HepG2 (cell line): ENCODE results near the gene AP2S1. TPM values are rescaled to one million over a fixed set of nuclear protein-coding genes. Genes with fewer than 3 reads are reported as not detected.
"Not testable (repeated sequence)": the region's sequence is repeated elsewhere in the genome, so short reads cannot be mapped to it uniquely, and the experiment has no call there.

Experiments used
- ATAC-seq: fragments of 200-7000 bp; cut with Tn5 transposase; 3 replicates; pipeline ENCODE4 v1.9.1; 2020; ENCODE audit warnings: mild to moderate bottlenecking, moderate library complexity
- BruUV-seq: library from RNA; stranded (reverse); fragments of 400-500 nt; replicated peaks from 2 replicates; lab custom pipeline; 2021; lab: Mats Ljungman, UMichigan
- CTCF ChIA-PET: fragments of 300-600 bp; formaldehyde crosslinking; extraction: SDS; loops from one replicate; lab custom pipeline; 2021; ENCODE audit warnings: low total read pairs, inconsistent platforms, low intra/inter-chr PET ratio; lab: Yijun Ruan, JAX
- POLR2A ChIA-PET: fragments of 350-600 bp; sonication (Branson Sonifier 250); formaldehyde crosslinking; loops from one replicate; lab custom pipeline; 2020; ENCODE audit warnings: antibody characterized with exemption, inconsistent platforms; lab: Yijun Ruan, JAX
- DNase-seq: peaks from one replicate; pipeline ENCODE4 v3.0.0-alpha.2; 2015; ENCODE audit warnings: low spot score
- FAIRE-seq: peaks from 3 replicates; lab custom pipeline; 2011; peaks lifted over from hg19 to GRCh38; lab: Jason Lieb, UNC
- H2AFZ ChIP-seq: one replicate; pipeline ENCODE4 v1.6.1; 2011; ENCODE audit warnings: low read length, inconsistent platforms
- H3K27ac ChIP-seq: fragments of 300-600 bp; 3 replicates; pipeline ENCODE4 v1.8.0; 2011; ENCODE audit warnings: mixed run types, mild to moderate bottlenecking, mixed read lengths, low read length, inconsistent platforms; ENCODE audit not compliant: insufficient read depth; ENCODE audit errors: extremely low read length
- H3K27me3 ChIP-seq, 2 experiments: fragments of 200-600 bp in 1 of 2; 2 replicates in 1 of 2; 3 replicates in 1 of 2; pipeline versions ENCODE4 v1.6.0 to v1.8.0; 2011; ENCODE audit warnings: low read length in 2 of 2, mild to moderate bottlenecking in 2 of 2, moderate library complexity in 2 of 2, inconsistent platforms in 1 of 2; ENCODE audit not compliant: insufficient read depth in 2 of 2, control insufficient read depth in 1 of 2
- H3K36me3 ChIP-seq, 2 experiments: fragments of 200-600 bp in 1 of 2; replicated peaks in 1 of 2; 2 replicates in 1 of 2; 3 replicates in 1 of 2; pipeline versions ENCODE4 v1.5.1 to v1.8.0; 2011; ENCODE audit warnings: low read length in 2 of 2, inconsistent platforms in 1 of 2; ENCODE audit not compliant: insufficient read depth in 2 of 2, control insufficient read depth in 1 of 2
- H3K4me1 ChIP-seq: 2 replicates; pipeline ENCODE4 v1.5.1; 2012; ENCODE audit warnings: low read length, inconsistent platforms; ENCODE audit not compliant: insufficient read depth
- H3K4me2 ChIP-seq: 2 replicates; pipeline ENCODE4 v1.6.0; 2011; ENCODE audit warnings: low read depth, low read length, inconsistent platforms
- H3K4me3 ChIP-seq, 3 experiments: fragments of 200-600 bp in 1 of 3; sonication (generic), shearing (Covaris generic) in 1 of 3; replicated peaks in 1 of 3; 2 replicates each; pipeline ENCODE4 v1.5.1; 2011 to 2016; ENCODE audit warnings: low read length in 3 of 3, inconsistent platforms in 2 of 3, low read depth in 2 of 3, mild to moderate bottlenecking in 2 of 3, control low read depth in 1 of 3, mixed read lengths in 1 of 3; ENCODE audit not compliant: insufficient read depth in 1 of 3
- H3K79me2 ChIP-seq: one replicate; pipeline ENCODE4 v1.6.1; 2011; ENCODE audit warnings: low read length, inconsistent platforms; ENCODE audit not compliant: insufficient read depth
- H3K9ac ChIP-seq: 2 replicates; pipeline ENCODE4 v1.6.0; 2011; ENCODE audit warnings: mild to moderate bottlenecking, low read depth, low read length, inconsistent platforms; ENCODE audit not compliant: insufficient read depth
- H3K9me3 ChIP-seq: 2 replicates; pipeline ENCODE4 v1.5.1; 2012; ENCODE audit warnings: mild to moderate bottlenecking, low read length
- H4K20me1 ChIP-seq: 2 replicates; pipeline ENCODE4 v1.6.0; 2011; ENCODE audit warnings: inconsistent platforms, mild to moderate bottlenecking, low read length, moderate library complexity; ENCODE audit not compliant: insufficient read depth
- HHEX ChIP-seq: IDR thresholded peaks from 2 replicates; pipeline ENCODE4 v1.6.1; 2016; ENCODE audit warnings: control low read depth
- NFE2L1 ChIP-seq: sonication (generic); formaldehyde crosslinking; IDR thresholded peaks from 2 replicates; pipeline ENCODE4 v1.4.0; 2020; ENCODE audit warnings: missing genetic modification reagents, mild to moderate bottlenecking, borderline replicate concordance
- RBM22 ChIP-seq: fragments of 200-400 bp; formaldehyde crosslinking; optimal IDR thresholded peaks from 2 replicates; pipeline ENCODE3; 2017; ENCODE audit warnings: mild to moderate bottlenecking, low read length, moderate library complexity
- ZNF850 ChIP-seq: sonication (generic); formaldehyde crosslinking; conservative IDR thresholded peaks from 2 replicates; pipeline ENCODE4 v1.9.0; 2021; ENCODE audit warnings: mild to moderate bottlenecking, missing genetic modification reagents
- ZSCAN5A ChIP-seq: sonication (generic); formaldehyde crosslinking; IDR thresholded peaks from 2 replicates; pipeline ENCODE4 v1.8.0; 2022; ENCODE audit warnings: mild to moderate bottlenecking, missing genetic modification reagents, borderline replicate concordance
- WGBS: methylation state at CpG from one replicate; pipeline ENCODE4 v1.1.6; 2017; ENCODE audit warnings: low lambda C conversion rate; 5-methylcytosine and 5-hydroxymethylcytosine counted together
- in situ Hi-C: cut with HindIII; loops from 2 replicates; pipeline ENCODE4 v1.10.0; 2017; ENCODE audit warnings: low pct_unique_long_range_greater_than_20kb; ENCODE audit not compliant: extremely low pct_ligation_motif_present
- intact Hi-C: fragments of 100-400 bp; cut with micrococcal nuclease; formaldehyde crosslinking; loops from one replicate; pipeline ENCODE4 v1.10.0; 2022; ENCODE audit not compliant: unreplicated experiment
- polyA plus RNA-seq, 8 experiments: library from polyadenylated mRNA; depleted of rRNA in 3 of 8; stranded (reverse) in 7 of 8; unstranded in 1 of 8; fragments of >200 nt; fragmentation: Illumina TruSeq in 4 of 8; extraction: Trizol in 4 of 8; gene quantifications; 2 replicates each; pipeline versions ENCODE4 v1.2.1 to v1.2.3, GENCODE V29; 2011 to 2016; ENCODE audit warnings: low read depth in 4 of 8, missing spikeins in 1 of 8, mixed read lengths in 1 of 8; ENCODE audit not compliant: insufficient read depth in 1 of 8
- total RNA-seq, 5 experiments: library from RNA; depleted of rRNA; stranded (reverse); fragments of >200 nt; fragmentation: Illumina TruSeq; extraction: Trizol; gene quantifications; 2 replicates each; pipeline ENCODE4 v1.2.3, GENCODE V29; 2016; ENCODE audit warnings: low read depth in 1 of 5

AP2S1 gene
- total and polyA plus RNA-seq, 2 of the 13 experiments (the other 11 are each of a cell fraction or from before 2014, with no cell fraction given), result 45.2 to 86.1 TPM

- Histone ChIP-seq H3K9me3 (no peaks in the 10 kb centered on the region), H3K36me3 (peaks cover 0 to 3% of the 10 kb centered on the region in 2 experiments; a peak in 1 of 5 replicates), H4K20me1 (no peaks in the 10 kb centered on the region; the same call in 1 of the 2 replicates), H3K27ac (no peak overlapping the region), H3K4me3 (no peak overlapping the region), H2AFZ (no peak overlapping the region), H3K4me1 (peaks cover 62% of the 10 kb centered on the region), H3K79me2 (peaks cover 88% of the 10 kb centered on the region), H3K9ac (no peak overlapping the region), H3K27me3 (no peaks in the 10 kb centered on the region), H3K4me2 (no peak overlapping the region)
- CTCF ChIA-PET, result no interaction called here
- FAIRE-seq (no peak), ATAC-seq (no peak), DNase-seq (no peak)
- in situ Hi-C loops, result no loop called here
- WGBS, result 76% methylated on average over 2 of the region's 2 CpGs
- BruUV-seq, result no TSS peak
- POLR2A ChIA-PET, result interaction anchor here (1.6 kb wide), 1 partner anchor 19 kb away, joined by 6 read pairs; no protein-coding TSS in a partner anchor
- no peak for TF ChIP-seq NFE2L1 (CRISPR knock-in tag)
- no peak for TF ChIP-seq RBM22
- no peak for TF ChIP-seq HHEX (CRISPR knock-in tag)
- TF ChIP-seq ZSCAN5A (CRISPR knock-in tag), result no peak
- TF ChIP-seq ZNF850 (CRISPR knock-in tag), result no peak
- intact Hi-C loops, result no loop called here
Observed at GRCh38 chr19:46885411-46885810, 34.8 kb upstream of the AP2S1 start.

GRCh38 chr19:46882751-46883150 is 32.1 kb upstream of the AP2S1 start:
- CTCF ChIA-PET, H3K27me3 ChIP-seq, H3K4me2 ChIP-seq, BruUV-seq, FAIRE-seq, ATAC-seq, H3K9me3 ChIP-seq, H3K9ac ChIP-seq, DNase-seq, H2AFZ ChIP-seq, H3K36me3 ChIP-seq, H4K20me1 ChIP-seq, H3K27ac ChIP-seq, in situ Hi-C loops, POLR2A ChIA-PET, intact Hi-C loops, H3K4me3 ChIP-seq: not testable (repeated sequence)
- H3K4me1 ChIP-seq, result peaks cover 39% of the 10 kb centered on the region
- 95% methylated on average over 4 of the region's 4 CpGs for WGBS
- H3K79me2 ChIP-seq, result peaks cover 91% of the 10 kb centered on the region
